NCI-H2196 treated with DMSO at 0.1 percent for 48 hours (cell line): ENCODE data around the gene TLR10.

Experiments
- DNase-seq: peaks from one replicate; lab custom pipeline; 2025; ENCODE audit not compliant: unreplicated experiment; lab: John Stamatoyannopoulos, UW

Gene TLR10

GRCh38 chr4:38733663-38734062 lies 49.1 kb downstream of the TLR10 start:
- no peak for DNase-seq

GRCh38 chr4:38730830-38731646 lies 51.8 kb downstream of the TLR10 start:
- DNase-seq: no peak

GRCh38 chr4:38730493-38730829 lies 52.3 kb downstream of the TLR10 start:
- no peak for DNase-seq

- peak; percentile 85 for DNase-seq
Observed at GRCh38 chr4:38728631-38729141, 54.1 kb downstream of the TLR10 start.

GRCh38 chr4:38724475-38724808 lies 58.3 kb downstream of the TLR10 start:
- no peak for DNase-seq

- DNase-seq: no peak
Observed at GRCh38 chr4:38723726-38724474, 58.9 kb downstream of the TLR10 start.

GRCh38 chr4:38723114-38723513 lies 59.7 kb downstream of the TLR10 start:
- DNase-seq: no peak
